Right ventricle myocardium inferior (tissue), 1 donor: ENCODE data around the gene ENOSF1. TPM values are rescaled to one million over a fixed set of nuclear protein-coding genes. Genes with fewer than 3 reads are reported as not detected.

Experiments used
- total RNA-seq: library from RNA; stranded (reverse); fragmentation: NEBNext Ultra II Directional; extraction: Animal tissue kit (Norgen Biotek cat#: 25700); gene quantifications from one replicate; pipeline ENCODE4 v1.2.1, GENCODE V29; 2021
- donor health status: DM: no; HTN: yes; CAD: no; lungs with severe emphysema.

ENOSF1 gene
- total RNA-seq, 1 donor from 2014 or later: 25.3 TPM

Other genes with a start within 250 kb of the ENOSF1 start
- gene COLEC12, start 211.9 kb downstream of the ENOSF1 start, total RNA-seq: 9.9 TPM
- gene CETN1, start 132.2 kb downstream of the ENOSF1 start, total RNA-seq: not detected
- 0.43 TPM for gene CLUL1, start 115.6 kb downstream of the ENOSF1 start, total RNA-seq
- gene TYMS, start 55.0 kb downstream of the ENOSF1 start, total RNA-seq: 6.0 TPM
- 23.5 TPM for gene YES1, start 99.6 kb upstream of the ENOSF1 start, total RNA-seq
- gene ADCYAP1, start 192.2 kb upstream of the ENOSF1 start, total RNA-seq: not detected